HepG2 (cell line): Measurements from ENCODE around the gene AOX1. TPM values are rescaled to one million over a fixed set of nuclear protein-coding genes. Genes with fewer than 3 reads are reported as not detected.

Experiments used
- BRCA1 ChIP-seq: sonication (generic); formaldehyde crosslinking; IDR thresholded peaks from 2 replicates; pipeline ENCODE4 v1.4.0; 2020; ENCODE audit warnings: missing genetic modification reagents
- FOXA1 ChIP-seq, 2 experiments: fragments of 450-650 bp in 1 of 2; sonication (generic) in 1 of 2; formaldehyde crosslinking in 1 of 2; IDR thresholded peaks; 2 replicates each; pipeline versions ENCODE4 v1.4.0 to v1.6.1; 2016 to 2020; ENCODE audit warnings: missing genetic modification reagents in 1 of 2
- GLI4 ChIP-seq: sonication (generic); formaldehyde crosslinking; IDR thresholded peaks from 2 replicates; pipeline ENCODE4 v1.5.1; 2020; ENCODE audit warnings: missing genetic modification reagents, mild to moderate bottlenecking, moderate library complexity, borderline replicate concordance
- MNT ChIP-seq: fragments of 450-650 bp; IDR thresholded peaks from 2 replicates; pipeline ENCODE4 v1.6.1; 2016
- MZF1 ChIP-seq: sonication (generic); formaldehyde crosslinking; IDR thresholded peaks from 2 replicates; pipeline ENCODE4 v1.8.1; 2023; ENCODE audit warnings: mild to moderate bottlenecking, missing genetic modification reagents, borderline replicate concordance
- NR2F6 ChIP-seq, 2 experiments: IDR thresholded peaks; 2 replicates each; pipeline ENCODE4 v1.6.1; 2016; ENCODE audit warnings: antibody characterized with exemption in 1 of 2, mild to moderate bottlenecking in 1 of 2
- RBFOX2 ChIP-seq: fragments of 200-400 bp; formaldehyde crosslinking; IDR thresholded peaks from 2 replicates; pipeline ENCODE4 v1.6.1; 2017; ENCODE audit warnings: low read depth, mild to moderate bottlenecking, low read length
- SPEN ChIP-seq: sonication (generic); formaldehyde crosslinking; IDR thresholded peaks from 2 replicates; pipeline ENCODE4 v1.5.1; 2020; ENCODE audit warnings: low read depth, mild to moderate bottlenecking, missing genetic modification reagents
- TBX3 ChIP-seq: fragments of 450-650 bp; IDR thresholded peaks from 2 replicates; pipeline ENCODE4 v1.6.1; 2017; ENCODE audit warnings: antibody characterized with exemption, mild to moderate bottlenecking, inconsistent platforms, borderline replicate concordance
- ZBTB33 ChIP-seq: sonication (generic); formaldehyde crosslinking; IDR thresholded peaks from 2 replicates; pipeline ENCODE4 v1.4.0; 2020; ENCODE audit warnings: missing genetic modification reagents
- ZNF468 ChIP-seq: sonication (generic); formaldehyde crosslinking; IDR thresholded peaks from 2 replicates; pipeline ENCODE4 v1.8.0; 2022; ENCODE audit warnings: mild to moderate bottlenecking, moderate library complexity, missing genetic modification reagents
- ZNF772 ChIP-seq: sonication (generic); formaldehyde crosslinking; IDR thresholded peaks from 2 replicates; pipeline ENCODE4 v1.5.0; 2020; ENCODE audit warnings: mild to moderate bottlenecking, missing genetic modification reagents
- ZNF777 ChIP-seq: sonication (generic); formaldehyde crosslinking; IDR thresholded peaks from 2 replicates; pipeline ENCODE4 v1.4.0; 2020; ENCODE audit warnings: missing genetic modification reagents
- ZNF788 ChIP-seq: sonication (generic); formaldehyde crosslinking; IDR thresholded peaks from 2 replicates; pipeline ENCODE4 v1.5.0; 2020; ENCODE audit warnings: mild to moderate bottlenecking, missing genetic modification reagents, borderline replicate concordance
- polyA plus RNA-seq, 8 experiments: library from polyadenylated mRNA; depleted of rRNA in 3 of 8; stranded (reverse) in 7 of 8; unstranded in 1 of 8; fragments of >200 nt; fragmentation: Illumina TruSeq in 4 of 8; extraction: Trizol in 4 of 8; gene quantifications; 2 replicates each; pipeline versions ENCODE4 v1.2.1 to v1.2.3, GENCODE V29; 2011 to 2016; ENCODE audit warnings: low read depth in 4 of 8, missing spikeins in 1 of 8, mixed read lengths in 1 of 8; ENCODE audit not compliant: insufficient read depth in 1 of 8
- total RNA-seq, 5 experiments: library from RNA; depleted of rRNA; stranded (reverse); fragments of >200 nt; fragmentation: Illumina TruSeq; extraction: Trizol; gene quantifications; 2 replicates each; pipeline ENCODE4 v1.2.3, GENCODE V29; 2016; ENCODE audit warnings: low read depth in 1 of 5
- TF ChIP-seq, protein P1 (sequence below): sonication (generic); formaldehyde crosslinking; IDR thresholded peaks from 2 replicates; pipeline ENCODE4 v1.8.1; 2023; ENCODE audit warnings: mild to moderate bottlenecking, moderate library complexity, missing genetic modification reagents
- TF ChIP-seq, protein P2 (sequence below): sonication (generic); formaldehyde crosslinking; IDR thresholded peaks from 2 replicates; pipeline ENCODE4 v1.4.0; 2020; ENCODE audit warnings: low read depth, mild to moderate bottlenecking, missing genetic modification reagents
- TF ChIP-seq, protein P3 (sequence below): sonication (generic); formaldehyde crosslinking; IDR thresholded peaks from 2 replicates; pipeline ENCODE4 v1.4.0; 2020; ENCODE audit warnings: missing genetic modification reagents

The AOX1 gene
- total and polyA plus RNA-seq, 2 of the 13 experiments (the other 11 are each of a cell fraction or from before 2014, with no cell fraction given) = 9.2 to 18.0 TPM

- TF ChIP-seq NR2F6 (IDR thresholded peaks at IDR 0.05) = no peak
- TF ChIP-seq NR2F6 (CRISPR knock-in tag; IDR thresholded peaks at IDR 0.05) = peak; percentile 28
- TF ChIP-seq MNT = peak; percentile 34; the same call in 1 of the 2 replicates
- no peak for TF ChIP-seq MZF1 (CRISPR knock-in tag)
- TF ChIP-seq, protein P1, sequence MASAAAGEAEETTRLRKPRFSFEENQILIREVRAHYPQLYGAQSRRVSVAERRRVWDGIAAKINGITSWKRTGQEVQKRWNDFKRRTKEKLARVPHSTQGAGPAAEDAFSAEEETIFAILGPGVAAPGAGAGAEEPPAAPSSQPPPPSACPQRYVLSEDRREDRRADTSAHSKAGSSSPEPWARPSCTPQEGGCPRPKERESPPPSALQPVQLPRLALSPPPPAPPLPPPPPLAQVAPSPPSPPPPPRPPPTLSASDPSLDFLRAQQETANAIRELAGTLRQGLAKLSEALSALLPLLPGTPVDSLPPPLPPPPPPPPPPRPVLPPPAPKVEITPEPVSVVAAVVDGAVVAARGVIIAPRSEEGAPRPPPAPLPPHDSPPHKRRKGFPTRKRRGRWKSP = peak; percentile 89
- TF ChIP-seq ZNF772 = no peak
- TF ChIP-seq RBFOX2 = peak; percentile 66
- TF ChIP-seq ZNF777 (CRISPR knock-in tag) = peak; percentile 90
- TF ChIP-seq, protein P2, sequence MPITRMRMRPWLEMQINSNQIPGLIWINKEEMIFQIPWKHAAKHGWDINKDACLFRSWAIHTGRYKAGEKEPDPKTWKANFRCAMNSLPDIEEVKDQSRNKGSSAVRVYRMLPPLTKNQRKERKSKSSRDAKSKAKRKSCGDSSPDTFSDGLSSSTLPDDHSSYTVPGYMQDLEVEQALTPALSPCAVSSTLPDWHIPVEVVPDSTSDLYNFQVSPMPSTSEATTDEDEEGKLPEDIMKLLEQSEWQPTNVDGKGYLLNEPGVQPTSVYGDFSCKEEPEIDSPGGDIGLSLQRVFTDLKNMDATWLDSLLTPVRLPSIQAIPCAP = no peak
- TF ChIP-seq ZNF468 (CRISPR knock-in tag) = no peak
- TF ChIP-seq ZNF788 = peak; percentile 45; the same call in 1 of the 2 replicates
- peak; percentile 64 for TF ChIP-seq SPEN
- TF ChIP-seq ZBTB33 (CRISPR knock-in tag) = peak; percentile 80
- no peak for TF ChIP-seq GLI4 (CRISPR knock-in tag)
- TF ChIP-seq FOXA1 (IDR thresholded peaks at IDR 0.05) = no peak
- TF ChIP-seq FOXA1 (CRISPR knock-in tag; IDR thresholded peaks at IDR 0.05) = 0 out of 2 replicates have a peak, but pooled peaks have one; percentile 8
- TF ChIP-seq TBX3 = no peak
- TF ChIP-seq, protein P3, sequence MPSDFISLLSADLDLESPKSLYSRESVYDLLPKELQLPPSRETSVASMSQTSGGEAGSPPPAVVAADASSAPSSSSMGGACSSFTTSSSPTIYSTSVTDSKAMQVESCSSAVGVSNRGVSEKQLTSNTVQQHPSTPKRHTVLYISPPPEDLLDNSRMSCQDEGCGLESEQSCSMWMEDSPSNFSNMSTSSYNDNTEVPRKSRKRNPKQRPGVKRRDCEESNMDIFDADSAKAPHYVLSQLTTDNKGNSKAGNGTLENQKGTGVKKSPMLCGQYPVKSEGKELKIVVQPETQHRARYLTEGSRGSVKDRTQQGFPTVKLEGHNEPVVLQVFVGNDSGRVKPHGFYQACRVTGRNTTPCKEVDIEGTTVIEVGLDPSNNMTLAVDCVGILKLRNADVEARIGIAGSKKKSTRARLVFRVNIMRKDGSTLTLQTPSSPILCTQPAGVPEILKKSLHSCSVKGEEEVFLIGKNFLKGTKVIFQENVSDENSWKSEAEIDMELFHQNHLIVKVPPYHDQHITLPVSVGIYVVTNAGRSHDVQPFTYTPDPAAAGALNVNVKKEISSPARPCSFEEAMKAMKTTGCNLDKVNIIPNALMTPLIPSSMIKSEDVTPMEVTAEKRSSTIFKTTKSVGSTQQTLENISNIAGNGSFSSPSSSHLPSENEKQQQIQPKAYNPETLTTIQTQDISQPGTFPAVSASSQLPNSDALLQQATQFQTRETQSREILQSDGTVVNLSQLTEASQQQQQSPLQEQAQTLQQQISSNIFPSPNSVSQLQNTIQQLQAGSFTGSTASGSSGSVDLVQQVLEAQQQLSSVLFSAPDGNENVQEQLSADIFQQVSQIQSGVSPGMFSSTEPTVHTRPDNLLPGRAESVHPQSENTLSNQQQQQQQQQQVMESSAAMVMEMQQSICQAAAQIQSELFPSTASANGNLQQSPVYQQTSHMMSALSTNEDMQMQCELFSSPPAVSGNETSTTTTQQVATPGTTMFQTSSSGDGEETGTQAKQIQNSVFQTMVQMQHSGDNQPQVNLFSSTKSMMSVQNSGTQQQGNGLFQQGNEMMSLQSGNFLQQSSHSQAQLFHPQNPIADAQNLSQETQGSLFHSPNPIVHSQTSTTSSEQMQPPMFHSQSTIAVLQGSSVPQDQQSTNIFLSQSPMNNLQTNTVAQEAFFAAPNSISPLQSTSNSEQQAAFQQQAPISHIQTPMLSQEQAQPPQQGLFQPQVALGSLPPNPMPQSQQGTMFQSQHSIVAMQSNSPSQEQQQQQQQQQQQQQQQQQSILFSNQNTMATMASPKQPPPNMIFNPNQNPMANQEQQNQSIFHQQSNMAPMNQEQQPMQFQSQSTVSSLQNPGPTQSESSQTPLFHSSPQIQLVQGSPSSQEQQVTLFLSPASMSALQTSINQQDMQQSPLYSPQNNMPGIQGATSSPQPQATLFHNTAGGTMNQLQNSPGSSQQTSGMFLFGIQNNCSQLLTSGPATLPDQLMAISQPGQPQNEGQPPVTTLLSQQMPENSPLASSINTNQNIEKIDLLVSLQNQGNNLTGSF = peak; percentile 54
- peak; percentile 28; the same call in 1 of the 2 replicates for TF ChIP-seq BRCA1 (CRISPR knock-in tag)
These were observed at the start of gene AOX1 (continued) for GRCh38 chr2:200585730-200586643.
